Activated gamma-delta T cell (primary cell): ENCODE data around the gene UNC93B1.

Experiments
- DNase-seq: peaks from one replicate; lab custom pipeline; 2025; lab: John Stamatoyannopoulos, UW

The UNC93B1 gene

GRCh38 chr11:68040101-68040956 is 36.4 kb upstream of the UNC93B1 start:
- peak; percentile 31 for DNase-seq

DNA sequence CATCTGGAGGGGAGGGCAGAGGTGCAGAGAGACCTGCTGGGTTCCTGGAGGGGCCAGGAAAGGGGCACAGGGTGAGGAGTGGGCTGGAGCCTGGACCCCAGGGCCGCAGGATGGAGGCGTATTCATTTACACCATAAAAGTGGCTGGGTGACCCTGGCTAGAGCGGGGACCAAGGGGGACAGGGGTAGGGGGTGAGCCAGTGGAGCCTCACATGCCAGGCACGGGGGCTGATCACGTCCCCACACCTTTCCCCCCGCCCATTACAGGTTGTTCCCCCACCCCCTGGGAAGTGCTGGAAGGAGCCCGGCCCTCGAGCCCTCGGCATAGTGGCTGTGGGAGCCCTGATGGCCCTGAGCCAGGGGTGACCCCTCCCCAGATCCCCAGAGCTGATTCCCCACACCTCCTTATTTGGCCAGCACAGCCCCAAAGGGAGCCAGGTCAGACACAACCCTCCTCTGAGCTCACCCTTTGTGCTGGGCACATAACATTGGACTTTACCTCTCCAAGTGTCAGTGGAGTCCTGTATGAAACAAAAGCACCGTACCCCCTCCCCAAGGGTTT is 35.7 kb upstream of the UNC93B1 start:
- DNase-seq, result no peak

DNA sequence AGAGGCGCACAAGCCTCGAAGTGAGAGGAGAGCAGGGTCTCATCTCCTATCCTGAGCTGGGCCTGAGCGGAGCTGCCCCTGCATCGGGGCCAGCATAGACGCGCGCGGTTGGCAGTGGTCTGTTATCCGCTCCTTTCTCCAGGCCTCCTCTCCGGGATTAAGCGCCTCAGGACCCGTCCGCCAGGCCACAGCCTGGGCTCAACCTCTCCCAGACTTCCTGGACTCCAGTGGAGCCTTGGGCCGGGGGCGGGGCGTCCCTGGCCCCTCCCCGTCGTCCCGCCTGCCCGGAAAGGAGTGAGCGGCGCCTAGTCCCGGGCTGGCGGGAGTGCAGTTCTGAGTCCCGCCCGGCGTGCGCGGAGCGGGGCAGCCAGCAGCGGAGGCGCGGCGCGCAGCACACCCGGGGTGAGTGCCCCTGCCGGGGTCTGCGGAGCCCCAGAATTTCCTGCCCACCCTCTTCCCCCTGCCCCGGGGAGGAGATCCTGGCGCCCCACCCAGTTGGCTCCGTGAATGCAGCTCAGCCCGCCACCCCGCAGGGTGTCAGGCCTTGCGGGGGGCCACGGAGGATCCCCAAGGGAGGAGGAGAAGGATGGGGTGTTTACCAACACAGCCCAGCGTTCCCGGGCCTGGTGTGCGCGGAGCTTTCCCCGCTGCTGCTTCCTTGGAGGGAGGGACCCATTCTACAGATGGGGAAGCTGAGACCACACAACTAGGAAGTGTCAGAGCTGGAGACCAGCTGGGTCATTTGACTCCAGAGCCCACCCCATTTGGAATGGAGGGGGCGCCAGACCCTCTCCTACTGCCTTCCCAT is 35.0 kb upstream of the UNC93B1 start, which contains the start of gene TCIRG1:
TSS of gene TCIRG1 (plus strand) at position 308 of the 808 bp plus-strand sequence. CDS start 2,247 bp downstream, outside the sequence.
- DNase-seq, result peak; percentile 43

DNA sequence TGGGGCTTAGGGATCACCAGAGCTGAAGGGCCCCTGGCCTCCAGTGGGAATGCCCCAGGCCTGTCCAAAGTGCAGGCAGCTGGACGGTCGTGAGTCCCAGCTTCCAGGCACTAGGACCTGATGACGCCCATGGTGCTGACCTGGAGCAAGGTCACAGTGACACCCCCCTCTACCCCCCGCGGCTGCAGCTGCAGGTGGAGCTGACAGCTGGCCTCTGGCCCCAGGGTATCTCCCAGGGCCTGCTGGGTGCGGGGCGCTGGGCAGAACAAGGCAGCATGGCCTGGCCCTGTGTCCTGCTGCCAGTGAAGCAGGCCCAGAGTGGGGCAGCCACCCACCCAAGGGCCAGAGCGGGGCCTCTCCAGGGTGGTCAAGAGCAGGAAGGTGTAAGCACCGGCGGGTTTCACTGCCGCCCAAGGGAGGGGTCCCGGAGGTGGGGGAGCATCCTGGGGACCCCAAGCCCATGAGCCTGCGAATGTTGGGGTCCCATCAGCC is 34.4 kb upstream of the UNC93B1 start:
- no peak for DNase-seq

DNA sequence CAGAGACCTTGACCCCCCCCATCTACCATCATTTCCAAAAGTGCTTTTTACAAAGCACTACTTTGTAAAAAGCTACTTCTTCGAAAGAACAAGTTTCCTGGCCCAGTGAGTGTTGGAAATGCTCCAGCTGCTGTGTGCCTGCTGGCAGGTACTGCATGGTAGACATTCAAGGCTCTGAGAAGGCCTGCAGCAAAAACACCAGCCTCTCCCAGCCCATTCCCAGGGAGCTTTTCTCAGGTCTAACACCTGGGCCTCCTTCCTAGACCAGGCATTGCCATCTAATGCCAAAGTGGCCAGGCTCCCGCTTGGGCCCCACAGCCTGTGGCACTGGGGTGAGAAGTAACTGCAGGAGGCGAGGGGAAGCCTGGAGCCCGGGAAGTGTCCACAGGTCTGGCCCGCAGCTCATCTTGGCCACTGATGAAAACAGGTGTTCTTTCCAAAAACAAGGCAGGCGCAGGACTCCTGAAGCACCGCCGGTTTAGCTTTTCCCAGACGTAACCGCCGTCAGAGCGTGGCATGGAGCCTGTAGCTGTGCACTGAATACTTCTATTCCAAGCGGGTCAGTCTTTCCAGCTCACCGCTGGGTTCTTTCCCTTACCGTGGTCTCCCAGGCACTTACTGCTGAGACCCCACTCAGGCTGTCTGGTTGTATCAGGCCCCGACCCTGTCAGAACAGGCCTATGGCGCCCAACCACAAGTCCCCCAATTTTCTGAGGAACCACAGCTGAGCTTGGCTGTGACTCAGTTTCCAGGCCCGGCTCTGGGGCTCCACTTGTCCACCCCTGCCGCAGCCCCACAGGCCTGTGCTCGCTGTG is 33.7 kb upstream of the UNC93B1 start:
- no peak for DNase-seq

- DNase-seq, result no peak
Observed at GRCh38 chr11:68036717-68037239, 32.9 kb upstream of the UNC93B1 start.

- DNase-seq, result no peak
Observed at GRCh38 chr11:68036141-68036716, 32.3 kb upstream of the UNC93B1 start.

GRCh38 chr11:68035266-68035876 is 31.5 kb upstream of the UNC93B1 start:
- no peak for DNase-seq

DNA sequence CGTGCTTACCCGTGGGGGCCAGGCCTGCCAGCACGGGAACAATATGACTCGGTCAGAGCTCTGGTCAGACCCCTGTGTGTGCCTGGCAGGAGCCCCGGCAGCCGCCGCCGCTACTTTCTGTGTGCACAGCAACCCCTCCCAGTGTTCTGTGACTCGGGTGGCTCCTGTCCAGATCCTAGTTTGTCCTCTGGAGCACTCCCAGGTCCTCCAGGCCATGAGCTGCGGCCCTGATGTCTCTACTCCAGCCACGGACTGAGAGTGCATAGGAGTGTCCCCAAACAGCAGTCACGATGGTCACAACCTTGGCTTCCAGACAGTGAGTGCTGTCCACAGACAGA is 29.8 kb upstream of the UNC93B1 start:
- DNase-seq, result no peak

DNA sequence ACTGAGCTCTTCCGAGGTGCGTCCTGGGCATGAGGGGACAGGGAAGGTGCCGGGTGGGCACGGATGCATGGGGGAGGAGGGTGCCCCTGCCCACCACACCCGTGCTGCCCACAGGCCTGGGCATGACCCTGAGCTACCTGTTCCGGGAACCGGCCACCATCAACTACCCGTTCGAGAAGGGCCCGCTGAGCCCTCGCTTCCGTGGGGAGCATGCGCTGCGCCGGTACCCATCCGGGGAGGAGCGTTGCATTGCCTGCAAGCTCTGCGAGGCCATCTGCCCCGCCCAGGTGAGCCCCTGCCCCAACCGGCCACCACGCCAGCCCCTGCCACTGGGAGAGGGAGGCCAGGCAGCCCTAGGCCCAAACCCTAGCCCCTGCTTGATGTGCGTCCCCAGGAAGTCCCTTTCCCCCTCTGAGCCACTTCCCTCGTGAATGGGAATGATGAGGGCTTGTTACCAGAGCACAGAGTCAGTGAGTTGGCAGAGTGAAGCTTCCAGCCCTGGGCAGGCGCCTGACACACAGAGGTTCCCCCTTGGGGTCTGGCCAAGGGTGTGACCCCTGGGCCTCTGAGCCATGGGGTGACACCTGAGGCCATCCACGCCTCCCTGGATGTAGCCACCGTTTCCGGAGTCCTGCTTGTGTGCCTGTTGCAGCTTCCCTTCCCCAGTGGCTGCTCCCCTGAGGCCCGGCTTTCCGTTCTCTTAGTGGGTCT is 29.3 kb upstream of the UNC93B1 start:
- DNase-seq, result no peak

GRCh38 chr11:68032003-68032402 is 28.1 kb upstream of the UNC93B1 start:
- DNase-seq, result no peak

DNA sequence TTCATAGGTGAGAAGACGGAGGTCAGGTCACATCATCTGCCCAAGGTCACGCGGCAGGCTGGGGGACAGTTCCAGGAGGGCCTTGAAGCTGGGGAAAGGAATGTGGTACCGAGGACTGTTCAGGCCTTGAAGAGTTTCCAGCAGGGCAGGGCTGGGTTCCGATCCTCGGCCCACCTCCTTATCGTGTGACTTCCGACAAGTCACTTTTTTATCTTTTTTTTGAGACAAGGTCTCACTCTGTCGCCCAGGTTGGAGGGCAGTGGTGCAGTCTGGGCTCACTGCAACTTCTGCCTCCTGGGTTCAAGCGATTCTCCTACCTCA is 27.2 kb upstream of the UNC93B1 start:
- DNase-seq, result no peak

DNA sequence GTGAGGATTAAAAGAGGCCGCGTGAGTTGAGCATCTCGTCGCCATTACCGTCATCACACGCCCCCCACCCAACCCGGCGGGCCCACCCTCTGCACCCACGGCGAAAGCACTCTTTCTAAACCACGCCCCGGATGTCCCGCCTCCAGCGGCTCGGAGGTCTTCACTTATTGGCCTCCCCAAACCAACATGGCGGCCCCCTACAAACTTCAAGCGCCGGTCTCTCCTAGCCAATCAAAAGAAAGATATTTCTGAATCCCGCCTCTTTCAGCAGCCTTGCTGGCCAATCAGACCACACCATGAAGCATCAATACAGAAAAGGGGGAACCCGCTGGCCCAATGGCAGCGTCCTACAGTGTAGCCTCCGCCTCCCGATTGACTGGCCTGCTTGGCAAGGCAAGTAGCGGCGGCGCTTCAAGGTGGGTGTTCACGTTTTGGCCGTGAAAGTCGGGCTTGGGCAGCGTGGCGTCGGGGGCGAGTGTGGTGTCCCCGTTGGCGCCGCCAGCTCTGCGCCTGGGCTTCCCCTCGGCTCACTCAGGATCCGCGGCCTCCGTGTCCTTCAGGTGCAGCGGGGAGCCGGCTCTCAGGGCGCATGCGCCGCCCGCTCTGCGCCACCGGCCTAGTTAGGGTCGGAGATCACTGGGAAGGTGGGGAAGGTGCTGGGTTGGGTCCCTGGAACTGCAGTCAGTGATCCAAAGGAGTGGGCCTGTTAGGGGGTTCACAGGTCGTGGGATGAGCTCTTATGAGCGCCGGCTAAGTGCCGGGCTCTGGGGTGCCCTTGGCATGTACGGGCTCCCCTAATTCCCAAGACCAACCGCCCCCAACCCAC is 26.6 kb upstream of the UNC93B1 start, which contains the start of gene NDUFS8:
TSS of gene NDUFS8 (plus strand) at position 364 of the 826 bp plus-strand sequence. CDS start 1,471 bp downstream, outside the sequence.
- peak; percentile 75 for DNase-seq

DNA sequence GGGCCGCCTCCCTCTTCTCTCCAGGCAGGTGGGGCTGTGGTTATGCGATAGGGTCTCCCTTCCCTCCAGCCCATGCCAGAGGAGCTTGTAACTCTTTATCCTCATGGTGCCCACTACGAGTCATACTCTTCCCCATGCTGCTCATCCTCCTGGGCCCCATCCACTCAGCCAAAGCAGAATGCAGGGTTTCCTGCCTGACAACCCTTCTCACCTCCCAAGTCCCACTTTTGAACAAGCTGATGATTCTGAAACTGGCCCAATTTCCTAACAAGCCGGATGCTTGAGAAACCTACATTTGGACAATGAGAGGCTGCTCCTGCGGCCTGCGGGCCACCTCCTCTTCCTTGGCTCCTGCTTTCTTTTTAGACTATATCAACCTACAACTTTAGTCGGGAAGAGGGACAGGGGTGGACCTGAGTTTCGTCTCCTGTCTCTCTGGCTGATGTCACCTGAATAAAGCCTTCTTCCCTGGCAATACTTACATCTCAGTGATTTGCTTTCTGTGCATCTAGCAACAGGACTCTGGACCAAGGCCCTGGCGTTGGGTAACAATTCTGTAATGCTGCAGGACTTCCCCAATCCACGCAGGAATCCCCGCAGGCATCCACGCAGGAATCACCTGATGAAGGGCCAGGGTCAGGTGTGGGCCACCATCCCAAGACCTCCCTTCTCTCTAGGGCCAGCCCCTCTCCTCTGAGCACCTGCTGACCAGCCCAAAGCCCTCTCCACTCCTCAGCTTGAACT is 25.1 kb upstream of the UNC93B1 start:
- DNase-seq, result no peak

DNA sequence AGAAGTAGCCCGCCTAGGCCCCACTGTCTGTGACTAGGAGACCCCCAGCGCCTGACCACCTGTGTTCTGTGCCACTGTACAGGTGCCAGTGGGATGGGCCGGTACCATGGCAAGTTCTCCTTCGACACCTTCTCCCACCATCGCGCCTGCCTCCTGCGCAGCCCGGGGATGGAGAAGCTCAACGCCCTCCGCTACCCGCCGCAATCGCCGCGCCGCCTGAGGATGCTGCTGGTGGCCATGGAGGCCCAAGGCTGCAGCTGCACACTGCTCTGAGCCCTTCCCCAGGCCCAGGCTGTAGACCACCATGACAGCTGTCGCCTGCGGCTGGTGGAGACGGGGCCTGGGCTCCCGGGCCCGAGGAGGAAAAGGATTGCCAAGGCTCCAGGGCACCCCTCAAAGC is 23.8 kb upstream of the UNC93B1 start:
- DNase-seq, result no peak

DNA sequence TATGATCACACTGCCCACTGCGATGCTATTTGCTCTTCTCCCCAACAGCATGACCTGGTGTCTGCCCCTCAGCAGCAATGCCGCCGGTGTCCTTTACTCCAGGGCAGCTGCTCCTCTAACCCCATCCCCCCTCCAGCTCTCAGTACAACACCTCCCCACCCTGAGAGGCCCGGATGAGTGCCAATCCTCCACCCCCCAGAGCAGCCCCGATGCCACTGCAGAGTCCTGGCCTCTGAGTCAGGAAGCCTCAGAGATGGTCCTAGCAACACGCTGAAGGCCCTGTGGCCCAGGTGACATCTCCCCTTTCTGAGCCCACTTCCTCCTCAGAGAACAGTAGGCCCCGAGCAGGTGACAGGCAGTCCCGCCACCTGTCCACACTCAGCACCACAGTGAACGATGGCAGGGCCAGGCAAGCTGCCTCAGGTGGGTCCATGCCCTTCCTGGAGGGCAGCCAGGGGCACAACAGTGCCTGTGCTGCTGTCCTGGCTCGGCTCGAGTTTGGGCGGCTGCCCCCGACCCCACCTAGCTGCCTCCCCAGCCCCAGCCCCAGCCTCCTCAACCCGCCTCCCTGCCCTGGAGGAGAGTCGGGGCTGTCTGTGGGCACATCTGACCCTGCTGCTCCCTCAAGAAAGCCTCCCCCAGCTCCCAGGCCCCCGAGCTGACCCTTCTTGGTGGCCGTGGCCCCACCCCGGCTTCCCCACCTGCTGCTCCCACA is 22.7 kb upstream of the UNC93B1 start:
- DNase-seq, result no peak

GRCh38 chr11:68025047-68025446 is 21.1 kb upstream of the UNC93B1 start:
- DNase-seq, result no peak

- no peak for DNase-seq
Observed at GRCh38 chr11:68024508-68024907, 20.6 kb upstream of the UNC93B1 start.
